ENCODE results near the gene RPP25.

The RPP25 gene

DNA sequence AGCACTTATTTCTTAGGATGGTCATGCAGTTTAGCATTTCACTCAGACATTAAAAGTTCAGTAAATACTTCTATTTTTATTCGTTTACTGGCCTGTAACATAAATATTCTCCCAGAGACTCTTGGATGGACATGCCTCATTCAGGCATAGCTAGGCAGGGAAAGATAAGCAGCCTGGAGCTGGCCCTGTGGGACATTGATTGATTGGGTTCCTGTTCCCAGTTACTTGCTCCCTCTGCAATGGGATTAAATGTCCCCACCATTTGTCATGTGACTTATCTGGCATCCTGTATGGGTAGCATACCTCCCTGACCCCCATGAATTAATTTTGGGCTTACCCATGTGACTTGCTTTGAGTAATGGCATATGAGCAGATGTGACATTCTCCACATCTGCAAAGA is 36.0 kb upstream of the RPP25 start:
- Histone ChIP-seq H3K27me3 (no peaks in the 10 kb centered on the region; the same call in 1 of the 2 replicates), H3K9me3 (no peaks in the 10 kb centered on the region), H3K9ac (no peak overlapping the region), H3K4me1 (peaks cover 22% of the 10 kb centered on the region), H3K36me3 (no peaks in the 10 kb centered on the region), H3K4me2 (no peak overlapping the region), H3K27ac (no peak overlapping the region), H3K4me3 (no peak overlapping the region), H4K20me1 (no peaks in the 10 kb centered on the region)
- TF ChIP-seq Cebpa-rat (IDR thresholded peaks at IDR 0.05) = no peak

DNA sequence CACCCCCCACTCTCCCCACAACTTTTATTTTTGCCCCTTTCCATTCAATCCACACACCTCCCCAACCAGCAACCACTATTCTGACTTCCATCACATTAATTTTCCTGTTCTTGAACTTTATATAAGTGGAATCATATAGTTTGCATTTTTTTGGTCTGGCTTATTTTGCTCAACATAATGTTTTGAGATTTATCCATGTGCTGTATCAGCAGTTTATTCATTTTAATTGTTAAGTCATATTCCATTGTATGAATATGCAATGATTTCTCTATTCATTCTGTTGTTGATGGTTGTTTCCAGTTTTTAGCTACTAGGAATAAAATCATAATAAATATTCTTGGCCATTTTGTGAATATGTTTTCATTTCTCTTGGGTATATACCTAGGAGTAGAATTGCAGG is 33.0 kb upstream of the RPP25 start:
- H3K4me1 ChIP-seq = no peaks in the 10 kb centered on the region
- H3K36me3 ChIP-seq = no peaks in the 10 kb centered on the region
- H4K20me1 ChIP-seq = no peaks in the 10 kb centered on the region
- no peaks in the 10 kb centered on the region for H3K27me3 ChIP-seq
- no peak overlapping the region for H3K4me2 ChIP-seq
- no peak overlapping the region for H3K27ac ChIP-seq
- no peaks in the 10 kb centered on the region for H3K9me3 ChIP-seq
- no peak for TF ChIP-seq Cebpa-rat (IDR thresholded peaks at IDR 0.05)
- no peak overlapping the region for H3K9ac ChIP-seq
- H3K4me3 ChIP-seq = no peak overlapping the region

DNA sequence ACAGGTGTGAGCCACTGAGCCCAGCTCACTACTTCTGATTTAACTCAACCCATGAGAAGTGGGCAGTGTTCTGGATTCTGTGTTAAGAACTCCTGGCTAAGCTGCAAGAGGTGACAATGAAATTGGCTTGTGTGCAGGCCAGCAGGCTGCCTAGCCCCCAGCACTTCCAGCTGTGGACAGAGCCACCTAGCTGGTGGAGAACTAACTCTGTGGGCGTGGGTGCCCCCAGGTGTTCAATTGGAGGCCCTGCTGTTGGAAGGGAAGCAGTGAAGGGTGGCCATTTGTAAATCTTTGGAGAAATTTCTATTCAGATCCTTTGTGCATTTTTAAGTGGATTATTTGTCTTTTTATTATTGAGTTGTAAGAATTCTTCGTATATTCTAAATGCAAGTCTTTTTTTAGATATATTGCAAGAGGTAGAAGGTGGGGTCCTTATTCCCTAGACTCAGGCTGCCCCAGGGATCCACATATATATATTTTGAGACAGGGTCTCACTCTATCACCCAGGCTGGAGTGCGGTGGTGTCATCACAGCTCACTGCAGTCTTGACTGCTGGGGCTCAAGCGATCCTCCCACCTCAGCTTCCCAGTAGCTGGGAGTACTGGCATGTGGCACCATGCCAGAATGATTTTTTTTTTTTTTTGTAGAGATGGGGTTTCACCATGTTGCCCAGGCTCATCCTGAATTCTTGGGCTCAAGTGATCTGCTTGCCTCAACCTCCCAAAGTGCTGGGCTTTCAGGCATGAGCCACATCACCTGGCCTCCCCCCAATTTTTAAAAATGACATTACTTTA is 31.6 kb upstream of the RPP25 start:
- no peaks in the 10 kb centered on the region for H4K20me1 ChIP-seq
- no peak overlapping the region for H3K4me3 ChIP-seq
- no peaks in the 10 kb centered on the region for H3K27me3 ChIP-seq
- H3K36me3 ChIP-seq = no peaks in the 10 kb centered on the region
- no peaks in the 10 kb centered on the region for H3K4me1 ChIP-seq
- H3K9me3 ChIP-seq = no peaks in the 10 kb centered on the region
- H3K27ac ChIP-seq = no peak overlapping the region
- TF ChIP-seq Cebpa-rat (IDR thresholded peaks at IDR 0.05) = no peak
- no peak overlapping the region for H3K4me2 ChIP-seq
- H3K9ac ChIP-seq = no peak overlapping the region

DNA sequence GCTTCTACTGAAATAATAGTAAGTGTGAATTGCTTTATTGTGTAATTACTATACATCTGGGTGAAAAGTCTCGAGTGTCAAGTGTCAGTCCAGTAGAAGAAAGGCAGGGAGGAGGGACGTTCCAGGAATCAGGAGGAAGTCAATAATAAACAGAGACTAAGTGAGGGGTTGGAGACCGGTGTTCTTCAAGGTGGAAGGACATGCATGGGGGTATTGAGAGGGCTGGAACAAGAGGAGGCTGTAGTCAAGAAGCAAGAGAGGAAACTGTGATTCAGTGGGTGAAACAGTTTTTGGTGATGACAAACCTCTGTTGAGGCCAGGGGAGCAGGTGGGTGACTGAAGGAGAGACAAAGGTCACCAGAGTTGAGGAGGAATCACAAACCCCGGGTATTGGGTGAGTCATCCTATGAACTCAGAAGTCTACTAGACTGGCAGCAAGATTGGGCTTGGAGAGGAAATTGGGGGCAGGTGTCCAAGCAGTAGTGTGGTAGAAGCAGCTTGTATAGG is 27.2 kb upstream of the RPP25 start:
- Histone ChIP-seq H3K4me2 (no peak overlapping the region), H4K20me1 (no peaks in the 10 kb centered on the region), H3K27me3 (no peaks in the 10 kb centered on the region), H3K4me3 (no peak overlapping the region), H3K4me1 (no peaks in the 10 kb centered on the region), H3K9me3 (no peaks in the 10 kb centered on the region), H3K27ac (no peak overlapping the region), H3K36me3 (no peaks in the 10 kb centered on the region), H3K9ac (no peak overlapping the region)
- no peak for TF ChIP-seq Cebpa-rat (IDR thresholded peaks at IDR 0.05)

DNA sequence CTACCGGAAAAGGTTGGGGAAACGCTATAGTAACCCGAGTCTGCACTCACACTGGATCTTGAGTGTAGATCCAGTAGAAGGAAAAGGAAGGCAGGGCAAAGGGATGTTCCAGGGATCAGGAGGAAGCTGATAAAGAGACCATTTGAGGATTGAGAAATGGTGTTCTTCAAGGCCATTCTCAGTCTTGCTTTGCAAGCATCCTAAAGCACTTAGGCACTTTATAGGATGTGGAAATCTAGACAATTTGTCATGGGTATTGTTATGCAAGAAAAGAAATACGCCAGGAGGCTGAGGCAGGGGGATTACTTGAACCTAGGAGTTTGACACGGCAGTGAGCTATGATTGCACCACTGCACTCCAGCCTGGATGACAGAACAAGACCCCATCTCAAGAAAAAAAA is 25.6 kb upstream of the RPP25 start:
- H3K4me2 ChIP-seq = no peak overlapping the region
- no peak overlapping the region for H3K27ac ChIP-seq
- no peaks in the 10 kb centered on the region for H4K20me1 ChIP-seq
- no peaks in the 10 kb centered on the region for H3K4me1 ChIP-seq
- H3K27me3 ChIP-seq = no peaks in the 10 kb centered on the region
- H3K9ac ChIP-seq = no peak overlapping the region
- no peaks in the 10 kb centered on the region for H3K36me3 ChIP-seq
- no peak for TF ChIP-seq Cebpa-rat (IDR thresholded peaks at IDR 0.05)
- no peaks in the 10 kb centered on the region for H3K9me3 ChIP-seq
- H3K4me3 ChIP-seq = no peak overlapping the region

DNA sequence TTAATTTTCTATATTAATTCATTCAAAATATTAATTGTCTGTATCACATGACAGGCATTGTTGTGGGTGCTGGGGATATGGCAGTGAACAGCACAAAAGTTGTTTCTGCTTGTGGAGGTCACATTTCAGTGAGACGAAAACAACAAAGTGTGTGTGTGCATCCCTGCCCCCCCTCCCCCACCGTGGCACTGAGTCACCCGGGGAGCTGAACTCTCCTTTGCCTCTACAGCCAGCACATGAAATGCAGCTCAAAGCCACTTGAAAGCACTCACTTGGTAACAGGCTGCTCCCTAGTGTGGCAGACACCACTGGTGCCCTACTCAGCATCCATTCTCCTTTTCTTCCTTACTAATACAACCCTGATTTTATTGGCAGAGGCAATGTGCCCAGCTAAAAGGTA is 21.9 kb upstream of the RPP25 start:
- Histone ChIP-seq H3K27me3 (no peaks in the 10 kb centered on the region), H3K9ac (no peak overlapping the region), H3K36me3 (no peaks in the 10 kb centered on the region), H3K4me1 (no peaks in the 10 kb centered on the region), H4K20me1 (no peaks in the 10 kb centered on the region), H3K27ac (no peak overlapping the region), H3K9me3 (no peaks in the 10 kb centered on the region), H3K4me2 (no peak overlapping the region), H3K4me3 (no peak overlapping the region)
- TF ChIP-seq Cebpa-rat (IDR thresholded peaks at IDR 0.05) = no peak

DNA sequence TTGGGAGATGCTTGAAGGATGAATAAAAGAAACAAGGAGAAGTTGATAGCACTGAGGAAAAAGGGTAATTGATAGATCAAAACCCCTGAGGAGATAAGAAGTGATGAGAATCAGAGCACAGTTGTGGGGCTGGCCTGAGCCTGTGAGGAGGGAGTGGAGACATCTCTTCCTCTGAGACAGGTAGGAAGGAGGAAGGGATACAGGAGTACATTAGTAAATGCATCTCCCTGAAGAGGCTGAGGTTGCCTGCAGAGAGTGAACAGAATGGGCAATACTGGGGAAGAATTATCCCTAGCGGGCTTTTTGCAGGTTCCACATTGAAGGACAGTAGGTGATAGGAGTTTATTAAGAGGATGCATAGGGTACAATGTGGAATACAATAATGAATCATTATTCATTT is 21.5 kb upstream of the RPP25 start:
- H3K4me1 ChIP-seq = no peaks in the 10 kb centered on the region
- no peaks in the 10 kb centered on the region for H3K36me3 ChIP-seq
- no peaks in the 10 kb centered on the region for H3K27me3 ChIP-seq
- H4K20me1 ChIP-seq = no peaks in the 10 kb centered on the region
- no peak for TF ChIP-seq Cebpa-rat (IDR thresholded peaks at IDR 0.05)
- H3K9ac ChIP-seq = no peak overlapping the region
- no peak overlapping the region for H3K27ac ChIP-seq
- H3K4me2 ChIP-seq = no peak overlapping the region
- no peaks in the 10 kb centered on the region for H3K9me3 ChIP-seq
- no peak overlapping the region for H3K4me3 ChIP-seq

DNA sequence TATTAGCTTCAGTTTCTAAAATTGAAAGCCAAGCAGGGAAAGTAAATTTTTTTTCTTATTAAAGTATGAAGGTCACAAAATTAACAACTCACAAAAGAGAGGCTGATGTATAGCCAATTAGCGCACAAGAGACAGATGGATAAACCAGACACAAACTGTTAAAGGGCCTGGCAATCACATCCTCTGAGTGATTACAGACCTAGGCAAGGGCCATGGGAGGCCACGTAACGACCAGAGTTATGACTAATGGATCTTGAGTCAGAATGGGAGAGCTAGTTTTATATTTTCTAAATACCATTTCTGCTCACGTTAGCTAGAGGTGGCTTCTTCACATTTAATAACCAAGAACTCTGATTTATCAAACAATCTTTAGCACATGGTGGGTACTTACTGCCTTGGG is 21.0 kb upstream of the RPP25 start:
- no peak overlapping the region for H3K9ac ChIP-seq
- no peak overlapping the region for H3K27ac ChIP-seq
- no peaks in the 10 kb centered on the region for H3K4me1 ChIP-seq
- no peak overlapping the region for H3K4me2 ChIP-seq
- no peaks in the 10 kb centered on the region for H3K9me3 ChIP-seq
- no peak overlapping the region for H3K4me3 ChIP-seq
- no peaks in the 10 kb centered on the region for H4K20me1 ChIP-seq
- no peak for TF ChIP-seq Cebpa-rat (IDR thresholded peaks at IDR 0.05)
- H3K36me3 ChIP-seq = no peaks in the 10 kb centered on the region
- H3K27me3 ChIP-seq = no peaks in the 10 kb centered on the region

DNA sequence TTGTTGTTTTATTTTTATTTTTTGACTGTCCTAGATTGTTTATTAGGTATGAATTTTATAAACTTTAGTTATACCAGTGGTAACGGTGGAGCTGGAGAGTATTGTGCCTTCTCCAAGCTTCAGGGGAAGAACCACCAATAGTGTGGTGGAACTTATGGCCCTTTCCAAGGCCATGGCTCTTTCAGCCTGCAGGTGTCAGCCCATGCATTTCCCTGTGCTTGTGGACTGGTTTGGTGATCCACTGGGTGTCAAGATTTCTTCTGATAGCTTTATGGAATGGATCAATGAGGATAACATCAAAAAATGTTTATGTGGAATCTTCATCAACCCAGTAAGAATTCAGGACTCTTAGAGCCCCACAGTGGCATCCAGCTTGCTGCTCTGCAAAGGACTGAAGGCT is 19.6 kb upstream of the RPP25 start:
- Histone ChIP-seq H4K20me1 (no peaks in the 10 kb centered on the region), H3K9ac (no peak overlapping the region)
- TF ChIP-seq Cebpa-rat (IDR thresholded peaks at IDR 0.05) = no peak

DNA sequence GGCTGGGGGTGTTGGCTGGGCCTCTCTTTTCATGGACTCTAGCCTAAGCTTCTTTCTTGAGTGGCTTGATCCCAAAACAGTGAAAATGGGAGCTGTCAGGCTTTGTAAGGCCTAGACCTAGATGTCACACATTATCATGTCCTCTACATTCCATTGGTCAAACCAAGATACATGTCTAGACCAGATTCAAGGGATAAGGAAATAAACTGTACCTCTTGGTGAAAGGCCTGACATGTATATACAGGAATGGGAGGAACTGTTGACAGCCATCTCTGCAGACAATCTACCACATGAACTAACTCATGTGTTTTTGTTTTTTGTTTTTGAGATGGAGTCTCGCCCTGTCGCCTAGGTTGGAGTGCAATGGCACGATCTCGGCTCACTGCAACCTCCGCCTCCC is 11.1 kb upstream of the RPP25 start:
- no peaks in the 10 kb centered on the region for H3K27me3 ChIP-seq
- H3K36me3 ChIP-seq = no peaks in the 10 kb centered on the region
- H4K20me1 ChIP-seq = no peaks in the 10 kb centered on the region
- TF ChIP-seq Cebpa-rat (IDR thresholded peaks at IDR 0.05) = no peak
- no peak overlapping the region for H3K9ac ChIP-seq
- no peaks in the 10 kb centered on the region for H3K4me1 ChIP-seq
- H3K27ac ChIP-seq = no peak overlapping the region
- H3K9me3 ChIP-seq = no peaks in the 10 kb centered on the region
- no peak overlapping the region for H3K4me3 ChIP-seq
- no peak overlapping the region for H3K4me2 ChIP-seq

More for the DNA sequence above, 19.6 kb upstream of the RPP25 start:
- H3K4me3 ChIP-seq = no peak overlapping the region
- no peaks in the 10 kb centered on the region for H3K9me3 ChIP-seq
- no peaks in the 10 kb centered on the region for H3K27me3 ChIP-seq
- no peaks in the 10 kb centered on the region for H3K36me3 ChIP-seq
- H3K4me1 ChIP-seq = no peaks in the 10 kb centered on the region
- H3K27ac ChIP-seq = no peak overlapping the region
- H3K4me2 ChIP-seq = no peak overlapping the region

Measured in BLaER1 (cell line).